ENCODE measurements around the gene PIGS.
A peak's percentile ranks its signal among the peaks of the same experiment; 100 is the strongest.

Gene PIGS

DNA sequence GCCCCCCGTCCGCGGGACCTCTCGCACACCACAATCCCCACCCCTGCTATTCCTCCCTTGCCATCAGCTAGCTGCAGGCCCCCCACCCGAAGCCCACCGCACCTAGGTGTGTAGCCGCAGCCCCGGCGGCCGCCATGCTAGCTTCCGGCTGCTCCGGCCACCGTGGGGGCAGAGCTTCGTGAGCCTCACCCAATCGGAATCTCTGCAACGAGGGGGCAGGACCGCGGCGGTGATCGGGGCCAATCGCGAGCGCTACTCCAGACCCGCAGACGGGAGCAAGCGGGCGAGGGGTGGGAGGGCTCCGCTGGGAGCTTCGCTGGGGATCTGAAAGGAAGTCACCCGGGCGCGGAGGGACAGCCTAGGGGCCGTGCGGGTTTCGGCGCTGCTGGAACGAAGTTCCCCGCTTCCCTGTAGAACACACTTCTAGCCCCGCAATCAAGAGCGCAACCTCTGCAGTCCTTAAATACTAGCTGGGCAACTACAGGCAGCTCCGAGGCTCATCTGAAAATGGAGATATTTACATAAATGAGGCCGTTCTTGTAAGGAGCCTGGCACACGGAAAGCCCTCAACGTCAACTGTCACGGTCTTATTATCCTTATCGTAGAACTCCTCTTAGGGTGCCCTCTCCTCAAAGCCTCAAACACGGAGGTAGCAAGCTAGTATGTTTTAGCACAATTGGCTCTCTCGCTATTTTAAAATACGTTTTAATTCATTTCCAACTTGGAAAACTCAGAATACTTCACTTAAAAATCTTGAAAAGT, at the start of gene PIGS:
Gene PIGS (minus strand): TSS at position 164 of the 762 bp plus-strand sequence. CDS start 28 bp downstream, at position 136.
- peaks cover 0 to 6% of the 10 kb centered on the region in 2 donors for H3K36me3 ChIP-seq (ENCODE audit: control insufficient read depth in 2 of 2, insufficient read depth in 2 of 2, low read length in 2 of 2)
- peaks cover 13 to 22% of the 10 kb centered on the region in 2 donors for H3K4me1 ChIP-seq (ENCODE audit: control insufficient read depth in 2 of 2, insufficient read depth in 2 of 2, low read length in 2 of 2)
- H3K9ac ChIP-seq (ENCODE audit: low read depth in 1 of 2, low read length in 2 of 2), result peak within 1 kb of the TSS; percentile 84 to 95
- H3K9me3 ChIP-seq (ENCODE audit: control insufficient read depth in 2 of 2, low read length in 2 of 2), result no peaks in the 10 kb centered on the region
- no peaks in the 10 kb centered on the region for H3K27me3 ChIP-seq (ENCODE audit: control insufficient read depth in 2 of 2, insufficient read depth in 2 of 2, low read length in 2 of 2)
- H3K4me3 ChIP-seq (ENCODE audit: low read length in 2 of 2), result peak within 1 kb of the TSS; percentile 85 to 96
- H3K27ac ChIP-seq (ENCODE audit: low read depth in 2 of 2, low read length in 2 of 2), result peak within 1 kb of the TSS; percentile 81 to 83

DNA sequence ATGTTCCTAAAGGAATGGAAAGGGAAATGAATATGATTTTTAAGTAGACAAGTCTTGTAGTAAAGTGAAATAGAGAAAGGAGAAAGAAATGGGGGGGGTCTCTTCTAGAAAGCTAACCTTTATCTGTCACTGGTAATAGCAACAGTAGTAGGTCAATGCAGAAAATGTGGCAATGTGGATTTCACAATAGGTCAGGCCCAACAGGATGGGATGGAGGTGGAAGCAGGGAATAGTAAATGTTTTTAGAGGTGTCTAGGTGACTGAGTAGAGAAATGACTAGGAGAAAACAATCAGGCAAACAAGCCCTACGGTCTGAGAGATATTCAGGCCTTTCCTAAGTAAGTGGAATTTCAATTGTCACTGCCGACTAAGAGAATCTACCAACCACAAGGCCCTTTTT, 48.7 kb upstream of the PIGS start:
- Histone ChIP-seq H3K4me3 (ENCODE audit: low read length in 2 of 2) (no peak overlapping the region), H3K4me1 (ENCODE audit: control insufficient read depth in 2 of 2, insufficient read depth in 2 of 2, low read length in 2 of 2) (no peaks in the 10 kb centered on the region)

DNA sequence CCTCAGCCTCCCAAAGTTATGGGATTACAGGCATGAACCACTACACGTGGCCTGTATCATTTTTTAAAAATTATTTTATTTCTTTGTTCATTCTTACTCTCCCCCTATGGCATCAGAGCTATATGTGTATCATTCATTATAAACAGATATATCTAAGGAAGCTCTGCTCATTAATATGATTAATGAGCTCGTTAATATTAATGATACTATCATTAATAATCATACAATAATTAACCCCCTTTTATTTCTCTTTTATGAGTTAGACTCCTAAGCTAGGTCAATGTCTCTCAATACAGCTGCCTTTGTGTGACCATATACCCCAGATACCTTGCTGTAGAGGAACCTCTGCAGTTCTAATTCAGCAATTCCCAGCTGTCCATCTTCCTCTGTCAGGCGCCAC, 47.1 kb upstream of the PIGS start:
- H3K9ac ChIP-seq (ENCODE audit: low read depth in 1 of 2, low read length in 2 of 2), result no peak overlapping the region
- peaks cover 86% of the 10 kb centered on the region in 2 donors for H3K36me3 ChIP-seq (ENCODE audit: control insufficient read depth in 2 of 2, insufficient read depth in 2 of 2, low read length in 2 of 2)
- H3K9me3 ChIP-seq (ENCODE audit: control insufficient read depth in 2 of 2, low read length in 2 of 2), result no peaks in the 10 kb centered on the region
- H3K4me3 ChIP-seq (ENCODE audit: low read length in 2 of 2), result no peak overlapping the region
- no peaks in the 10 kb centered on the region for H3K4me1 ChIP-seq (ENCODE audit: control insufficient read depth in 2 of 2, insufficient read depth in 2 of 2, low read length in 2 of 2)
- H3K27ac ChIP-seq (ENCODE audit: low read depth in 2 of 2, low read length in 2 of 2), result no peak overlapping the region
- no peaks in the 10 kb centered on the region for H3K27me3 ChIP-seq (ENCODE audit: control insufficient read depth in 2 of 2, insufficient read depth in 2 of 2, low read length in 2 of 2)

More for the DNA sequence above, 48.7 kb upstream of the PIGS start:
- Histone ChIP-seq H3K27ac (ENCODE audit: low read depth in 2 of 2, low read length in 2 of 2) (no peak overlapping the region), H3K9ac (ENCODE audit: low read depth in 1 of 2, low read length in 2 of 2) (no peak overlapping the region), H3K9me3 (ENCODE audit: control insufficient read depth in 2 of 2, low read length in 2 of 2) (no peaks in the 10 kb centered on the region), H3K36me3 (ENCODE audit: control insufficient read depth in 2 of 2, insufficient read depth in 2 of 2, low read length in 2 of 2) (peaks cover 89 to 90% of the 10 kb centered on the region in 2 donors), H3K27me3 (ENCODE audit: control insufficient read depth in 2 of 2, insufficient read depth in 2 of 2, low read length in 2 of 2) (no peaks in the 10 kb centered on the region)

DNA sequence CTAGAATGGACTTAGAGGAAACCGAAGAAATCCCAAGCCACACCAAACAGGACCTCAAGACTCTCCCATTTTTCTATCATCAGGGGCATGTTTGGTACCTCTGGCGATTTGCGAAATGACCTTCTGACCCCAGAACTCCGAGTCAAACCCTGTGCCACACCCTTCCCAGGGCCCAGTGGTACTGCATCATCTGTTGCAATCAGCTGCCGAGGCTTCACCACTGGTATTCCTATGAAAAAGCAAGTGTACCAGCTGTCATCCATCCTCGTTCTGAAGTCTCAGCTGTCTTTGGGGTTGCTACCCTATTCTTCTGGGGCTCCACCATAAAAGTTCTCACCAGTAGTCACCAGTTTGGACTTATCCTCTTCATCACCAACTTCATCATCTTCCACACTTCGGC, 45.0 kb upstream of the PIGS start:
- H3K27me3 ChIP-seq (ENCODE audit: control insufficient read depth in 2 of 2, insufficient read depth in 2 of 2, low read length in 2 of 2), result no peaks in the 10 kb centered on the region
- H3K27ac ChIP-seq (ENCODE audit: low read depth in 2 of 2, low read length in 2 of 2), result no peak overlapping the region
- H3K9me3 ChIP-seq (ENCODE audit: control insufficient read depth in 2 of 2, low read length in 2 of 2), result no peaks in the 10 kb centered on the region
- H3K4me3 ChIP-seq (ENCODE audit: low read length in 2 of 2), result no peak overlapping the region
- H3K9ac ChIP-seq (ENCODE audit: low read depth in 1 of 2, low read length in 2 of 2), result no peak overlapping the region
- peaks cover 65 to 70% of the 10 kb centered on the region in 2 donors for H3K36me3 ChIP-seq (ENCODE audit: control insufficient read depth in 2 of 2, insufficient read depth in 2 of 2, low read length in 2 of 2)
- H3K4me1 ChIP-seq (ENCODE audit: control insufficient read depth in 2 of 2, insufficient read depth in 2 of 2, low read length in 2 of 2), result peaks cover 0 to 3% of the 10 kb centered on the region in 2 donors

DNA sequence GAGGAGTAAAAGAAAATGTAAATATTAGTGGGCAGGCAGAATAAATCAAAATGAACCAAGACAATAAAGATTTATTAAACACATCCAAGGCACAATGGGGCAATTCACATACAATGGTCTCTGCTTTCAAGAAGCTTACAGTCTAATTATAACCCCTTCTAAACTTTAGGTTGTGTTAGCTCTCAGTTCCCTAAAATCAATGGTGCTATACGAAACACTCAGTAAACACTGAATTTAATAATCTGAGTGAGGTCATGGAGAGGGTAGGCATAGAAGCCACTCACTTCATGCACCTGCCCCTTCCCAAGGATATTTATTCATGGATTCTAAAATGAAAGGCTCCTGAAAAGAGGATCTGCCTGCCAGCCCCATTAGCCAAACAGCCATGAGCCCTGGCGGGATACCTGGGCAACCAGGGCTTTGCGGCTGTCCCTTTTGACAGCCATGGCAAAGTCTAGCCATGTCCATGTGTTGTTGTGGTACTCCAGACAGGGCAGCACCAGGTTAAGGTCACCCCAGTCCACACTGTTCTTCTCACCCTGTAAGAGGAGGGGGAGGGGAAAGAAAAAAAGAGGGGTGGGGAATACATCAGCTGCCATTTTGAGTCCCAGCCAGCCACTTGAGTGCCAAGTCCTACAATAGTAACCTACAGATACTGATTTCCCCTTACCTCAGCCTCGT, 44.1 kb upstream of the PIGS start:
- Histone ChIP-seq H3K9me3 (ENCODE audit: control insufficient read depth in 2 of 2, low read length in 2 of 2) (no peaks in the 10 kb centered on the region), H3K27ac (ENCODE audit: low read depth in 2 of 2, low read length in 2 of 2) (no peak overlapping the region), H3K4me3 (ENCODE audit: low read length in 2 of 2) (no peak overlapping the region), H3K27me3 (ENCODE audit: control insufficient read depth in 2 of 2, insufficient read depth in 2 of 2, low read length in 2 of 2) (no peaks in the 10 kb centered on the region), H3K36me3 (ENCODE audit: control insufficient read depth in 2 of 2, insufficient read depth in 2 of 2, low read length in 2 of 2) (peaks cover 56 to 62% of the 10 kb centered on the region in 2 donors), H3K9ac (ENCODE audit: low read depth in 1 of 2, low read length in 2 of 2) (no peak overlapping the region), H3K4me1 (ENCODE audit: control insufficient read depth in 2 of 2, insufficient read depth in 2 of 2, low read length in 2 of 2) (peaks cover 0 to 8% of the 10 kb centered on the region in 2 donors)

DNA sequence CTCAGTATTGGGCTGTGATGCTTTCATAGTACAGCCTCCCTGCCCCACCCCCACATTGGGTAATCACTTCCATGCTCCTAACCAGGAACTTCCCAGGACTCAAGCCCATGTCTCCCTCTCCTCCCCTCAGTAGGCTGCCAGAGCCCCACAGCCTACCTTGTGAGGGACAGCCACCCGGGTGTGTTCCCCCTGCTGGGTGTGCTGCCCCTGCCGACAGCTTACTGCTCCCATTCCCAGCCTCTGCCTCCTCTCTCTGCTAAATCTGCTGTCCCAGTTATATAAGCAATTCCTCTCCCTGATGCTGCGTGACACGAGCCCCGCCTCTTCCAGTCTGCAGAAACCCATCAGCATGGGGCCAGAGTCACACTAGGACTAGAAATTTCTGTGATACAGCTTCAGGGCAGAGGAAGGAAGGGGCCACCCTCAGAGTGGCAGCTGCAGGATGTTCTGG, 42.6 kb upstream of the PIGS start, which contains the start of gene RSKR:
Gene RSKR (minus strand): TSS at position 255 of the 451 bp plus-strand sequence. CDS start 24 bp downstream, at position 231.
- Histone ChIP-seq H3K27ac (ENCODE audit: low read depth in 2 of 2, low read length in 2 of 2) (no peak within 1 kb of the TSS), H3K9ac (ENCODE audit: low read depth in 1 of 2, low read length in 2 of 2) (no peak within 1 kb of the TSS), H3K4me1 (ENCODE audit: control insufficient read depth in 2 of 2, insufficient read depth in 2 of 2, low read length in 2 of 2) (peaks cover 0 to 12% of the 10 kb centered on the region in 2 donors), H3K27me3 (ENCODE audit: control insufficient read depth in 2 of 2, insufficient read depth in 2 of 2, low read length in 2 of 2) (no peaks in the 10 kb centered on the region), H3K4me3 (ENCODE audit: low read length in 2 of 2) (no peak within 1 kb of the TSS), H3K36me3 (ENCODE audit: control insufficient read depth in 2 of 2, insufficient read depth in 2 of 2, low read length in 2 of 2) (peaks cover 44 to 49% of the 10 kb centered on the region in 2 donors), H3K9me3 (ENCODE audit: control insufficient read depth in 2 of 2, low read length in 2 of 2) (no peaks in the 10 kb centered on the region)

DNA sequence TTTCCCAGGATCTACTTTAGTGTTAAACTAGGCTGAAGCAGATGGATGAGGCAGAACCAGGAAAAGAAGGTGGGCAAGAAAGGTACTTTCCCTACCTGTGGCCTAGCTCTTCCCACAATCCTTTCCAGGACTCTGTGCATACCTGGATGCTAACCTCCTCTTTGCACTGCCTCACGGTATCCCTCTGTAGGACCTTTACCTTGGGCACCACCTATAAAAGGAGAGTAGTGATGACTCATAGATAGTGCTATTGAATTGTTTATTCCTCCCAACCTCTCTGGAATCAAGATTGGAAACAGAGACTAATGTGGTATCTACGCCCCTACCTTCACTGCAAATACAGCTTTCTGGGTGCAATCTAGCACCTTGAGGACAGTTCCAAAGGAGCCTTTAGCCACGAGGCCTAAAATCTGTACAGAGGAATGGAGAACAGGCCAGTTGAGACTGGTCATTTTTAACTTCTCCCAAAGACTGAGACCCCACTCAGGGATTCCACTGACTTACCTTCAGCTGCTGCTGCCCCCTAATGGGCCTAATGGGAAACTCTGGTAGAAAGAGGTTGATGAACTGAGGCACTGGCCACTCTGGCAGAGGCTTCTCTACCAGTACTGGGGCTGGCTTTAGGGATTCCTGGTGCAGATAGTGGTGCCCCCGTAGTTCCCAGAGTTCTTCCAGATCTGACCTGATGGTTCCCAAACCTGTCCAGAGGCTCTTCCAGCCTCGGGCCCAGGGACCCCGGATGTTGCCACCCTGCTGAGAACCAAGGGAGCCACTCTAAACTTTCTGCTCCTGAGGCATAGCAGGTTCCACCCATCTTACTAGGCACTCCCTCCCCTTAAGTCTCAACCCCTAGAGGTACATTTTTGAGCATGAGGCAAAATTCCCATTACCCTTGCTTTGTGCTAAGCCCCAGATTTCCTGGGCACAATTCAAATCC, 41.9 kb upstream of the PIGS start:
- Histone ChIP-seq H3K4me3 (ENCODE audit: low read length in 2 of 2) (no peak overlapping the region), H3K4me1 (ENCODE audit: control insufficient read depth in 2 of 2, insufficient read depth in 2 of 2, low read length in 2 of 2) (peaks cover 0 to 12% of the 10 kb centered on the region in 2 donors), H3K9ac (ENCODE audit: low read depth in 1 of 2, low read length in 2 of 2) (no peak overlapping the region), H3K27ac (ENCODE audit: low read depth in 2 of 2, low read length in 2 of 2) (no peak overlapping the region), H3K9me3 (ENCODE audit: control insufficient read depth in 2 of 2, low read length in 2 of 2) (no peaks in the 10 kb centered on the region), H3K36me3 (ENCODE audit: control insufficient read depth in 2 of 2, insufficient read depth in 2 of 2, low read length in 2 of 2) (peaks cover 36 to 41% of the 10 kb centered on the region in 2 donors), H3K27me3 (ENCODE audit: control insufficient read depth in 2 of 2, insufficient read depth in 2 of 2, low read length in 2 of 2) (no peaks in the 10 kb centered on the region)

DNA sequence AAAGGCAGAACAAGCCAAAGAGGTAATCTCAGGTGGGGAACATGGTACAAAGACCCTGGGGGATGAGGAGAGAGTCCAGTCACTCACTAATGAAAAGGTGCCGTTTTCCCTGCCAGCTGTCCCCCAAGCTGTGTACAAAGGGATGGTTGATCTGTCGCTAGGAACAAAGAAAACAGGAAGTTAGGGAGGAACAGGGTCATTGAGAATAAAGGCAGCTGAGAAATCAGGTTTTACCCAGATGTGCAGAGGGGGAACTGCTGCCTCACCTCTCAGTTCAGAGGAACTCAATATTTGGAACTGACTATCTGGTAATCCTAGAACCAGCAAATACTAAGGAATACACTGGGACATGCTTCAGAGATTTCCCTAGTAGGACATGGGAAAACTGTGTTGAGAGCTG, 41.2 kb upstream of the PIGS start:
- no peaks in the 10 kb centered on the region for H3K27me3 ChIP-seq (ENCODE audit: control insufficient read depth in 2 of 2, insufficient read depth in 2 of 2, low read length in 2 of 2)
- H3K36me3 ChIP-seq (ENCODE audit: control insufficient read depth in 2 of 2, insufficient read depth in 2 of 2, low read length in 2 of 2), result peaks cover 34 to 39% of the 10 kb centered on the region in 2 donors
- H3K4me3 ChIP-seq (ENCODE audit: low read length in 2 of 2), result no peak overlapping the region
- peaks cover 0 to 12% of the 10 kb centered on the region in 2 donors for H3K4me1 ChIP-seq (ENCODE audit: control insufficient read depth in 2 of 2, insufficient read depth in 2 of 2, low read length in 2 of 2)
- H3K9me3 ChIP-seq (ENCODE audit: control insufficient read depth in 2 of 2, low read length in 2 of 2), result no peaks in the 10 kb centered on the region
- H3K9ac ChIP-seq (ENCODE audit: low read depth in 1 of 2, low read length in 2 of 2), result no peak overlapping the region
- no peak overlapping the region for H3K27ac ChIP-seq (ENCODE audit: low read depth in 2 of 2, low read length in 2 of 2)

DNA sequence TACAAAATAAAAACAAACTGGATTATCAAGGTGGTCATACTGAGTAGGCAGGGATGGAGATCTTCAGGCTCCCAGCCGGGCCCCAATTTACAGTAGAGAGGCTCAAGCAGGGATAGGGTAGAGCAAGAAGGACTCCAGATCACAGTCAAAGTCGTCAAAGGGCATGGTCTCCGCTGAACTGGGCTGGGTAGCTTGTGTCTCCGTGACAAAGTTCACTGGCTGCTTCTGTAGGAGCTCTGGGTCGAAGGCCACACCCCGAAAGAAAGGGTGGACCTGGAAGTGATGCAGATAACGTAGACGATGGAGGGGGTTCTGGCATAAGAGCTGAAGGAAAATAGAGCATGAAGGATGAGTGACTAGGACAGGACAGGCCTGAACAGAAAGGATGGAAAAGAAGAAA, 39.1 kb upstream of the PIGS start:
- Histone ChIP-seq H3K4me3 (ENCODE audit: low read length in 2 of 2) (no peak overlapping the region), H3K9ac (ENCODE audit: low read depth in 1 of 2, low read length in 2 of 2) (no peak overlapping the region), H3K9me3 (ENCODE audit: control insufficient read depth in 2 of 2, low read length in 2 of 2) (no peaks in the 10 kb centered on the region), H3K4me1 (ENCODE audit: control insufficient read depth in 2 of 2, insufficient read depth in 2 of 2, low read length in 2 of 2) (peaks cover 0 to 12% of the 10 kb centered on the region in 2 donors), H3K27me3 (ENCODE audit: control insufficient read depth in 2 of 2, insufficient read depth in 2 of 2, low read length in 2 of 2) (no peaks in the 10 kb centered on the region), H3K27ac (ENCODE audit: low read depth in 2 of 2, low read length in 2 of 2) (peak overlapping the region in 1 of 2 donors; percentile 51), H3K36me3 (ENCODE audit: control insufficient read depth in 2 of 2, insufficient read depth in 2 of 2, low read length in 2 of 2) (peaks cover 12 to 18% of the 10 kb centered on the region in 2 donors)
